Measurements from ENCODE around the gene C22orf39.

C22orf39 gene

DNA sequence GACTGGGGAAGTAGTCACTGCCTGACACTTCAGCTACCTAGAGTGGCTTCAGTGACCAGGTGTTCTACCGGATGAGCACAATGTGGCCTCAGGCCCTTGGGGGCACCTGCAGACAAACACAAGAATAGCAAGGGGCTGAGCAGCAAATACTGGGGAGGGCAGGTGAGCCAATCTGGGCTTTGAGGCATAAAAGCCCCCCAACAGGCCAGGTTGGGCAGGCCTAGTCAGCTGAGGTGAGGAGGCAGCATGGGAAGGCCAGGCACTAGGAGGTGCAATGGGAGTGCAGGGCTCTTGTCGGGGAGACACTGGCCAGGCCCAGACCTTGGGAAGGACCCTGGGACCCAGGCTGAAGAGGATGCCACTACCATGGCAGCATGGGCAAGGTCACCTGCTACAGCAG lies 22.5 kb upstream of the C22orf39 start:
- Histone ChIP-seq H3K79me2 (ENCODE audit: insufficient read depth, low read length) (peaks cover 50% of the 10 kb centered on the region), H3K4me2 (ENCODE audit: insufficient read depth, low read length) (no peak overlapping the region), H3K9me3 (ENCODE audit: insufficient read depth, low read length, severe bottlenecking) (no peaks in the 10 kb centered on the region), H3K9ac (ENCODE audit: low read depth, low read length) (no peak overlapping the region), H3K27me3 (ENCODE audit: insufficient read depth, low read length, poor library complexity) (no peaks in the 10 kb centered on the region), H3K4me1 (ENCODE audit: insufficient read depth, low read length) (no peaks in the 10 kb centered on the region), H4K20me1 (ENCODE audit: insufficient read depth, low read length) (peaks cover 58% of the 10 kb centered on the region), H3K36me3 (ENCODE audit: insufficient read depth, low read length) (peaks cover 96% of the 10 kb centered on the region), H3K27ac (ENCODE audit: low read length) (no peak overlapping the region), H2AFZ (ENCODE audit: low read depth, low read length) (no peak overlapping the region), H3K4me3 (ENCODE audit: low read depth in 1 of 2, low read length in 2 of 2) (no peak overlapping the region)
- DNase-seq = no peak
- TF ChIP-seq, protein P1, sequence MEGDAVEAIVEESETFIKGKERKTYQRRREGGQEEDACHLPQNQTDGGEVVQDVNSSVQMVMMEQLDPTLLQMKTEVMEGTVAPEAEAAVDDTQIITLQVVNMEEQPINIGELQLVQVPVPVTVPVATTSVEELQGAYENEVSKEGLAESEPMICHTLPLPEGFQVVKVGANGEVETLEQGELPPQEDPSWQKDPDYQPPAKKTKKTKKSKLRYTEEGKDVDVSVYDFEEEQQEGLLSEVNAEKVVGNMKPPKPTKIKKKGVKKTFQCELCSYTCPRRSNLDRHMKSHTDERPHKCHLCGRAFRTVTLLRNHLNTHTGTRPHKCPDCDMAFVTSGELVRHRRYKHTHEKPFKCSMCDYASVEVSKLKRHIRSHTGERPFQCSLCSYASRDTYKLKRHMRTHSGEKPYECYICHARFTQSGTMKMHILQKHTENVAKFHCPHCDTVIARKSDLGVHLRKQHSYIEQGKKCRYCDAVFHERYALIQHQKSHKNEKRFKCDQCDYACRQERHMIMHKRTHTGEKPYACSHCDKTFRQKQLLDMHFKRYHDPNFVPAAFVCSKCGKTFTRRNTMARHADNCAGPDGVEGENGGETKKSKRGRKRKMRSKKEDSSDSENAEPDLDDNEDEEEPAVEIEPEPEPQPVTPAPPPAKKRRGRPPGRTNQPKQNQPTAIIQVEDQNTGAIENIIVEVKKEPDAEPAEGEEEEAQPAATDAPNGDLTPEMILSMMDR (IDR thresholded peaks at IDR 0.05; ENCODE audit: borderline replicate concordance, extremely low read depth, low read length, poor library complexity, severe bottlenecking) = no peak
- TF ChIP-seq EZH2 (IDR thresholded peaks at IDR 0.05; ENCODE audit: borderline replicate concordance, low read depth, low read length, severe bottlenecking) = no peak
- no peak for ATAC-seq (ENCODE audit: insufficient read depth, low read depth)

DNA sequence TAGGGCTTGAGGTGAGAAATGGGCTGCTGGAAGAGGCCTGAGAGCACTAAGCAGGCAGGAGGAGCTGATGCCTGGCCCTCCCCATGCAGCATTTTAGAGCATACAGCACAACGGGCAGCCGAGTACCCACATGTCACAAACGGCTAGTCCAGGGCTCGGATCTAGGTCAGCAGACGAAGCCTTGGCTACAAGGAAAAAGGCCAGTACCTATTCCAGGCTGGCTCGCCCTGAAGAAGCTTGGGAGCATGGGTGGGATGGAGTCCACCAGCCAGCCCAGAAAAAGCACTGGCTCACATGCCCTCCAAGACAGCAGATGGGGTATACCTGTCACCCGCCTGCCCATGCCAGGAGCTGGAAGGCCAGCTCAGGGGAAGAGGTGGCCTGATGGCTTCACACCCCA lies 21.9 kb upstream of the C22orf39 start:
- Histone ChIP-seq H3K79me2 (ENCODE audit: insufficient read depth, low read length) (peaks cover 44% of the 10 kb centered on the region), H3K9ac (ENCODE audit: low read depth, low read length) (no peak overlapping the region), H3K27ac (ENCODE audit: low read length) (no peak overlapping the region), H4K20me1 (ENCODE audit: insufficient read depth, low read length) (peaks cover 54% of the 10 kb centered on the region), H3K4me2 (ENCODE audit: insufficient read depth, low read length) (no peak overlapping the region), H3K4me1 (ENCODE audit: insufficient read depth, low read length) (no peaks in the 10 kb centered on the region), H3K4me3 (ENCODE audit: low read depth in 1 of 2, low read length in 2 of 2) (no peak overlapping the region), H3K27me3 (ENCODE audit: insufficient read depth, low read length, poor library complexity) (no peaks in the 10 kb centered on the region), H2AFZ (ENCODE audit: low read depth, low read length) (no peak overlapping the region), H3K36me3 (ENCODE audit: insufficient read depth, low read length) (peaks cover 96% of the 10 kb centered on the region), H3K9me3 (ENCODE audit: insufficient read depth, low read length, severe bottlenecking) (no peaks in the 10 kb centered on the region)
- DNase-seq (no peak), ATAC-seq (ENCODE audit: insufficient read depth, low read depth) (no peak)
- TF ChIP-seq EZH2 (IDR thresholded peaks at IDR 0.05; ENCODE audit: borderline replicate concordance, low read depth, low read length, severe bottlenecking) = no peak
- TF ChIP-seq, protein P1 (IDR thresholded peaks at IDR 0.05; ENCODE audit: borderline replicate concordance, extremely low read depth, low read length, poor library complexity, severe bottlenecking) = no peak

DNA sequence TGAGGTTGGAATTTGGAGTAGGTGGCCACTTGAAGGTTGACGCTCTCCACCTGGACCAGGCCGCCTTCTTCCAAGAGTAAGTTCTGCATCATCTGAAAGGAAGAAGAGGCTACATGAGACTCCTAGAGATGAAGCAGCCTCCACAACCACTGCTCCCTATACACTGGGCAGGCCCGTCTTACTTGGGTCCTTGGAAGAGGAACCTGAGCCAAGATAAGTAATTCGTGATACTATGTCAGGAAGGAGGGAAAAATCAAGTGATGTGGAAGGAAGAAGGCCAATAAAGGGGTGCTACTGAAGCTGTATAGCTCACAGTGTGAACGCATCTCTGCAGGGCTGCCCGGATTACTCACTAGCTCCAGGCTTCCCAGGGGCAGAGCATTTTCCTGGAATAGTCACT lies 20.4 kb upstream of the C22orf39 start:
- no peak for ATAC-seq (ENCODE audit: insufficient read depth, low read depth)
- Histone ChIP-seq H4K20me1 (ENCODE audit: insufficient read depth, low read length) (peaks cover 44% of the 10 kb centered on the region), H3K4me2 (ENCODE audit: insufficient read depth, low read length) (no peak overlapping the region), H3K4me1 (ENCODE audit: insufficient read depth, low read length) (no peaks in the 10 kb centered on the region), H2AFZ (ENCODE audit: low read depth, low read length) (no peak overlapping the region), H3K36me3 (ENCODE audit: insufficient read depth, low read length) (peaks cover 99% of the 10 kb centered on the region), H3K79me2 (ENCODE audit: insufficient read depth, low read length) (peaks cover 32% of the 10 kb centered on the region), H3K9ac (ENCODE audit: low read depth, low read length) (no peak overlapping the region), H3K4me3 (ENCODE audit: low read depth in 1 of 2, low read length in 2 of 2) (no peak overlapping the region), H3K27me3 (ENCODE audit: insufficient read depth, low read length, poor library complexity) (no peaks in the 10 kb centered on the region), H3K9me3 (ENCODE audit: insufficient read depth, low read length, severe bottlenecking) (no peaks in the 10 kb centered on the region), H3K27ac (ENCODE audit: low read length) (no peak overlapping the region)
- no peak for TF ChIP-seq EZH2 (IDR thresholded peaks at IDR 0.05; ENCODE audit: borderline replicate concordance, low read depth, low read length, severe bottlenecking)
- TF ChIP-seq, protein P1 (IDR thresholded peaks at IDR 0.05; ENCODE audit: borderline replicate concordance, extremely low read depth, low read length, poor library complexity, severe bottlenecking) = no peak
- no peak for DNase-seq
